Measurements from ENCODE around the gene LAMB3.

LAMB3 gene

GRCh38 chr1:209595599-209596285 lies 56.5 kb downstream of the LAMB3 start:
- DNase-seq (ENCODE audit: low read depth in 2 of 2) = no peak

- no peak for DNase-seq (ENCODE audit: low read depth in 2 of 2)
Measured at GRCh38 chr1:209595028-209595427, 57.2 kb downstream of the LAMB3 start.

- no peak for DNase-seq (ENCODE audit: low read depth in 2 of 2)
Measured at GRCh38 chr1:209594440-209594839, 57.8 kb downstream of the LAMB3 start.

DNA sequence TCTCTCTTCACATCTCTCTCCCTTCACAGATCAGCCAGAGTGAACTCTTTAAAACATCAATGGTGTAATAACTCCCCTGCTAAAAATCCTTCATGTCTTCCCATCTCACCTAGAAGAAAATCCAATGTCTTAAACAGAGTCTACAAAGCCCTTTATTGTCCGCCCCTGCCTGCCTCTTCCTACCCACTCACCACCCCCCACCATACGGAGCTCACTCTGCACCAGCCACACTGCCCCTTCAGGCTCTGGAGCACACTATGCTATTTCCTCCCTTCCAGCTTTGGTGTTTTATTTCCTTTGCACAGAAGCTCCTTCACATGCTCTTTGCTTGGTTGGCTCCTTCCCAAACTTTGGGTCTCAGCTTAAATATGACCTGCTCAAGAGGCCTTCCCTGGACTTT lies 58.5 kb downstream of the LAMB3 start:
- DNase-seq (ENCODE audit: low read depth in 2 of 2) = no peak

GRCh38 chr1:209590405-209590804 lies 61.8 kb downstream of the LAMB3 start:
- DNase-seq (ENCODE audit: low read depth in 2 of 2) = no peak

GRCh38 chr1:209589863-209590262 lies 62.4 kb downstream of the LAMB3 start:
- no peak for DNase-seq (ENCODE audit: low read depth in 2 of 2)

DNA sequence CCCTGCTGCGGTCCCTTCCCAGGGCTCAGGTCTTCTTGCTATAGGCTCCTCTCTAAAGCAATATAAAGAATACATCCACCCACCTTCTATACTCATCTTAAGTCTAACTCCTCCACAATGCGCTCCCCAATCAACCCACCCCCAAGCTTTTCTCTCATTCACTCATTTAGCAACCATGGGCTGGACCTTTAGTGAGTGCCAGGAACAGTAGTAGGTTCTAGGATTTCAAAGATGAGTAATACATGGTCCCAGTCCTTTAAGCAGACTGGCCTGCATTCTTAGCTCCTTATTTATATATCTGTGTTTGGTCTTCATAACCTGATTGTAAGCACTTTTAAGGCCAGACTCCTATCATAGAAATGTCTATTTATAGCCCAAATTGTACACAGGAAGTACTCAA lies 62.8 kb downstream of the LAMB3 start:
- DNase-seq (ENCODE audit: low read depth in 2 of 2) = no peak

DNA sequence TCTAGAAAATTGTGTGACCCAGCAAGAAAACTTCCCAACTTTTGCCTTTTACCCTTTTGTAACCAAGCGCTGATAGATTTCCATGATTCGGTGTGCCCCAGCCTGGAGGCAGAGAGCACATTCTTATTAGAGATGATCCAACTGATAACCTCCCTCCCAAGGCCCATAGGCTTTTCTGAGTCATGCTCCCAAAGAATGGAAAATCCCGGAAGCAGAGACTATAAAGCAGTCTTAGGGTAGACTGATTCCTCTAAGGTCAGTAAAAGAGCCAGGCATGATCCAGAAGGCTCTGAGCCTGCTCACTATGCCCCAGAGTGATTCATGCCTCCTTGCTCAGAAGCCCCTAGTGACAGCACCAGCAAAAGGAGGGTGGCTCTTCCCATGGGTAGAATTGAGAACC lies 64.4 kb downstream of the LAMB3 start:
- DNase-seq (ENCODE audit: low read depth in 2 of 2) = no peak

DNA sequence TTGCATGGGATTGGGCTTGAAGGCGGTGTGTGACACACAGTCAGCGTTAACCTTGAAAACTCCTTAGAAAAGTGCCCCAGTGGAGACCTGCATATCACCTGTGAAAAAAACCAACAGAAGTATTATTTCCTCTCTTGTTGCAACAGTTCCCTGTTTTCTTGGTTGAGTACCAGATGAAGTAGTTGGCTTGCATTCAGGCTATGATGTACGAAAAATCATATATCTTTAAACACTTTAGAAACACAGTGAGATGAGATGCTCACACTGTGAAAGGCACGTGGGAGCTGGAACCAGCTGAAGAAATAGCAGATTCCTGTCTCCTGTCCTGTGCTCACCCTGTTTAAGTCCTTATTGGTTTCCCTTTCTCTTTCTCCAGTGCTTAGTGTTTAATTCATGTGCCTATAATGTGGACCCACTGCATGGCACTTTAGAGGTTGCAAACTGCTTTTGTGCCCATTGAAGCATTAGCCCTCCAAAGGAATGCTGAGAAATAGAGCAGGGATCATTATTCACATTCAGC lies 65.9 kb downstream of the LAMB3 start:
- DNase-seq (ENCODE audit: low read depth in 2 of 2) = no peak

GRCh38 chr1:209585672-209586071 lies 66.6 kb downstream of the LAMB3 start:
- DNase-seq (ENCODE audit: low read depth in 2 of 2) = no peak

GRCh38 chr1:209585197-209585596 lies 67.0 kb downstream of the LAMB3 start:
- DNase-seq (ENCODE audit: low read depth in 2 of 2) = no peak

GRCh38 chr1:209584231-209584672 lies 68.0 kb downstream of the LAMB3 start:
- DNase-seq (ENCODE audit: low read depth in 2 of 2) = no peak

- no peak for DNase-seq (ENCODE audit: low read depth in 2 of 2)
Measured at GRCh38 chr1:209583408-209583807, 68.8 kb downstream of the LAMB3 start, which contains the start of gene CAMK1G. Gene CAMK1G (plus strand): TSS chr1:209583714. CDS start chr1:209594984, 11,270 bp downstream.

DNA sequence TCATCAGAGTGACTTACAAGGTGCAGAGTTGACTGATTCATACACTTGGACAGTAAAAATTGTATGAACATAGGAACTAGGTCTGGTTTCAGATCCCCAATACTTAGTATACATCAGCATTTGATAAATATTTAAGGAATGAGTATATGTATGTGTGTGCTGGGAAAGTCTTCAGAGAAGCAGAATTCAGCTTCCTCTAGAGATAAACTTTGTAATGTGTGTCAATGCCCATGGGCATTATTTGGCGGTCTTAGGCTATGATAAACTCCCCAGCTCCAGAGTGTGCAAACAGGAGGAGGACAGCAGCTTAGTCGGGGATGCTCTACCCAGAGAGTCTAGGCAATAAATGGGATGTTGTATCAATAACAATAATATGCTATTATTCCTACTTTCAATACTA lies 71.6 kb downstream of the LAMB3 start:
- DNase-seq (ENCODE audit: low read depth in 2 of 2) = no peak

DNA sequence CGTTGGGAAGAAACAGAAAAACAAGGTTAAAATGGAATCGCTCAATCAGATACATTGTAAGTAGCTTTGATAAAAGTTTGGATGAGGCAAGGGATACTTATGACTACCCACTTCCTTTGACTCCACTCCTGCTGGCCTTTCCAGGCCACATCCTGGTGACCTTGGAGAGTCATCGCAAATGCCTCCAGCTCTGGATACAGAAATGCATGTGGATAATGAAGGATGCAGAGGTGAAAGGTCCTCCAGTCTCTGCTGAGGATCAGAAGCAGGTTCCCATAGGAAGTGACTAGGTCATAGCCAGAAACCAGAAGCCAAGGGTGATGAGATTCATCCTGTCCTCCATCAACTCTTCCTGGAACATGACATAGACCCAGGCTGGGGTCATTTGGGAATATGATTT lies 74.9 kb downstream of the LAMB3 start:
- no peak for DNase-seq (ENCODE audit: low read depth in 2 of 2)

GRCh38 chr1:209576392-209577197 lies 75.6 kb downstream of the LAMB3 start:
- DNase-seq (ENCODE audit: low read depth in 2 of 2) = peak; percentile 30 to 33

DNA sequence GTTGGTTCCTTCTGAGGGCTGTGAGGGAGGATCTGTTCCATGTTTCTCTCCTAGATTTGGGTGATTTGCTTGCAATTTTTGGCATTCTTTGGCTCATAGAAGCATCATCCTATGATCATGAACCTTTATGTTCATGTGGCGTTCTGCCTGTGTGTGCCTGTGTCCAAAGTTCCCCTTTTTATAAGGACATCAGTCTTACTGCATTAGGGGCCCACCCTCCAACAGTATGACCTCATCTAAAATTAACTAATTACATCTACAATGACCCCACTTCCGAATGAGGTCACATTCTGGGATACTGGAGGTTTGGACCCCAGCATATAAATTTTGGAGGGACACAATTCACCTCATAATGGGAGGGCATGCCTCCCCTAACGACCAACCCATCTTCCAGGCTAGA lies 81.5 kb downstream of the LAMB3 start:
- no peak for DNase-seq (ENCODE audit: low read depth in 2 of 2)

GRCh38 chr1:209569455-209570207 lies 82.6 kb downstream of the LAMB3 start:
- peak; percentile 50 to 54 for DNase-seq (ENCODE audit: low read depth in 2 of 2)

- no peak for DNase-seq (ENCODE audit: low read depth in 2 of 2)
Measured at GRCh38 chr1:209567698-209568175, 84.5 kb downstream of the LAMB3 start.

DNA sequence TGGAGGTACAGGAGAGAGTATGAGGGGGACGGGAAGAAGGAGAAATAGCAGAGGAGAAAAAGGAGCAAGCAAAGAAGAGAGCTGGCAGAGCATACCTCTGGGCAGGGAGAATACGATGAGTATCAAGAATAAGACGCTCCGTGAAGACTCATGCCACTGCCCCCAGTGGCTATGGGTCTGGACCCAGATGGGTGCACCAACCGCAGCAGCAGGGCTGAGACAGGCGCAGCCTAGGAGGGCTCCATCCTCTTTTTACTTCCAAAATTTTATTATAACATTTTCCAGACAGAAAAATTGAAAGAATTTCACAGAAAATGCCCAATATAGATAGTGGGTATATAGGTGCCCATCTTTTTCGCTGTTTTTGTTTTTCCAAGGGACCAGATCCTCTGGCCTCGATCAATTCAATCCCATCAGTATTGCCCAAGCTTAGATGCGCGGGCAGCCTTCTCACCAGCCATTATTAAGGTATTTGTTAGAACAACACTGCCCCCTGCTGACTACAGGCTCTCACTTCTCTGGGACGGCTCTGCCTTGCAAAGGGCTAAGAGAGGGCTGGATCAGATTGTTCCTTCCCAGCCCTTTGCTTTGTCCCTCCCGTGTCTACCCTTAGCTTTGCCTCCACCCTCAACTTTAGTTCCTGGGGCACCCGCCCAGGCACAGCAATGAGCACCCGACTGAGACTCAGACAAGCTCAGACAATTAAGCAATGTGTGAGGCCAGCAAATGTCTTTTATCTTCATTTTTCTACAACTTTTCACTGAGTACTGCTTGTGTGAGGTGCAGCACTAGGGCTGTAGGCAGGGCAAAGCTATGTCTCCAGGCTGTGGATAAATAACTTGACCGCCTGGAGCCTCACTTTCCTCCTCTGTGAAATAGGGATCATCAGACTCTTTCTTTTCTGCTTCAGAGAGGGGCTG lies 86.2 kb downstream of the LAMB3 start:
- peak; percentile 30 to 47 for DNase-seq (ENCODE audit: low read depth in 2 of 2)
